Trophoblast cell (in vitro differentiated cells and primary cell): ENCODE results near the gene CTNNA1.

Experiments
- DNase-seq, 2 donors: peaks; one replicate each; pipeline ENCODE4 v3.0.0-alpha.2; 2016
- H2AFZ ChIP-seq: 2 replicates; pipeline ENCODE4 v1.6.1; 2013; ENCODE audit warnings: low read length, moderate library complexity, mild to moderate bottlenecking; ENCODE audit not compliant: insufficient read depth, poor library complexity
- H2AK5ac ChIP-seq: 2 replicates; pipeline ENCODE4 v1.6.1; 2013; ENCODE audit warnings: mild to moderate bottlenecking, low read length
- H2BK120ac ChIP-seq: 2 replicates; pipeline ENCODE4 v1.6.1; 2013; ENCODE audit warnings: low read length, mild to moderate bottlenecking, moderate library complexity; ENCODE audit not compliant: insufficient read depth, poor library complexity
- H2BK12ac ChIP-seq: 2 replicates; pipeline ENCODE4 v1.6.1; 2013; ENCODE audit warnings: mild to moderate bottlenecking, low read length, moderate library complexity
- H2BK5ac ChIP-seq: 2 replicates; pipeline ENCODE4 v1.6.1; 2013; ENCODE audit warnings: low read length, low read depth, moderate library complexity, mild to moderate bottlenecking; ENCODE audit not compliant: poor library complexity
- H3K14ac ChIP-seq: 2 replicates; pipeline ENCODE4 v1.6.1; 2013; ENCODE audit warnings: mild to moderate bottlenecking, low read length
- H3K18ac ChIP-seq: 2 replicates; pipeline ENCODE4 v1.6.1; 2013; ENCODE audit warnings: mild to moderate bottlenecking, low read length
- H3K23ac ChIP-seq: 2 replicates; pipeline ENCODE4 v1.6.1; 2013; ENCODE audit warnings: low read length
- H3K27ac ChIP-seq: 2 replicates; pipeline ENCODE4 v1.5.1; 2013; ENCODE audit warnings: low read depth, mild to moderate bottlenecking, inconsistent platforms, low read length, moderate library complexity
- H3K27me3 ChIP-seq: 2 replicates; pipeline ENCODE4 v1.6.1; 2013; ENCODE audit warnings: inconsistent platforms, mild to moderate bottlenecking, low read length, moderate library complexity; ENCODE audit not compliant: insufficient read depth
- H3K36me3 ChIP-seq, 2 experiments: 1 replicate in 1 of 2; 2 replicates in 1 of 2; pipeline ENCODE4 v1.6.1; 2013; ENCODE audit warnings: low read length in 2 of 2, mild to moderate bottlenecking in 2 of 2, moderate library complexity in 1 of 2; ENCODE audit not compliant: insufficient read depth in 2 of 2, control insufficient read depth in 1 of 2
- H3K4ac ChIP-seq: 2 replicates; pipeline ENCODE4 v1.6.1; 2013; ENCODE audit warnings: low read depth, mild to moderate bottlenecking, low read length, moderate library complexity
- H3K4me1 ChIP-seq, 2 experiments: 1 replicate in 1 of 2; 2 replicates in 1 of 2; pipeline ENCODE4 v1.6.1; 2013; ENCODE audit warnings: low read length in 2 of 2, mild to moderate bottlenecking in 2 of 2, moderate library complexity in 1 of 2; ENCODE audit not compliant: insufficient read depth in 2 of 2, control insufficient read depth in 1 of 2
- H3K4me2 ChIP-seq: 2 replicates; pipeline ENCODE4 v1.6.1; 2013; ENCODE audit warnings: inconsistent platforms, mild to moderate bottlenecking, low read length, moderate library complexity
- H3K4me3 ChIP-seq: 2 replicates; pipeline ENCODE4 v1.5.1; 2013; ENCODE audit warnings: mild to moderate bottlenecking, low read depth, low read length, inconsistent platforms
- H3K79me1 ChIP-seq: one replicate; pipeline ENCODE4 v1.6.1; 2013; ENCODE audit warnings: low read length
- H3K79me2 ChIP-seq: 2 replicates; pipeline ENCODE4 v1.6.1; 2013; ENCODE audit warnings: low read length, mild to moderate bottlenecking; ENCODE audit not compliant: control insufficient read depth, insufficient read depth, poor library complexity
- H3K9ac ChIP-seq: 2 replicates; pipeline ENCODE4 v1.6.1; 2013; ENCODE audit warnings: mild to moderate bottlenecking, low read length
- H3K9me3 ChIP-seq: 2 replicates; pipeline ENCODE4 v1.6.1; 2013; ENCODE audit warnings: low read depth, mild to moderate bottlenecking, control low read depth, inconsistent platforms, low read length; ENCODE audit not compliant: insufficient read depth
- H4K12ac ChIP-seq: 2 replicates; pipeline ENCODE4 v1.6.1; 2013; ENCODE audit warnings: low read depth, mild to moderate bottlenecking, low read length, moderate library complexity
- H4K8ac ChIP-seq: 2 replicates; pipeline ENCODE4 v1.6.1; 2013; ENCODE audit warnings: low read depth, mild to moderate bottlenecking, low read length, moderate library complexity
- H4K91ac ChIP-seq: one replicate; pipeline ENCODE4 v1.6.1; 2013; ENCODE audit warnings: low read depth, mild to moderate bottlenecking, low read length, moderate library complexity
- WGBS: extraction: QIAGEN DNeasy Blood & Tissue Kit; methylation state at CpG from one replicate; pipeline ENCODE4 v1.1.7; 2013; ENCODE audit warnings: missing lambda C conversion rate; ENCODE audit not compliant: insufficient read length, insufficient coverage; ENCODE audit errors: extremely low coverage; 5-methylcytosine and 5-hydroxymethylcytosine counted together

The CTNNA1 gene

DNA sequence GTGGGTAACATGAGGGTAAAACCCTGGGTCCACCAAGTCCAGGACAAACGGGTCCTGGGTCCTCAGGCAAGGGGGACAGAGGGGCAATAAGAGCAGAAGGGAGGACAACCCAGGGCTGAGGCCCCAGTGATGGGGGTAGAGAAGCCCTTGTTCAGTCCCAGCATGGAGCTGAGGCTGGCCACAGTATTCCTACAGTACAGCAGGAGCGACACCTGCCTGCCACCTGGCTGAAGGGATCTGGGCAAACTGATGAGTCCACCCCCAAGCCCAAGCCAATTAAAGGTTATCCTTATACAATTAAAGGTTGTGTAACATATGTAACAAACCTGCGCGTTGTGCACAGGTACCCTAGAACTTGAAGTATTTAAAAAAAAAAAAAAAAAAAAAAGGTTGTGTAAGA lies 219.6 kb downstream of the CTNNA1 start:
- H3K36me3 ChIP-seq = no peaks in the 10 kb centered on the region
- H3K9ac ChIP-seq = no peak overlapping the region
- no peak overlapping the region for H3K4me2 ChIP-seq
- WGBS = no CpG with 5 or more reads among the region's 4 CpGs
- no peak overlapping the region for H2BK5ac ChIP-seq
- H4K12ac ChIP-seq = no peak overlapping the region
- H3K23ac ChIP-seq = no peak overlapping the region
- no peak overlapping the region for H3K27ac ChIP-seq
- no peaks in the 10 kb centered on the region for H3K27me3 ChIP-seq
- H2AFZ ChIP-seq = no peak overlapping the region
- no peak overlapping the region for H4K8ac ChIP-seq
- H3K18ac ChIP-seq = no peak overlapping the region
- no peak overlapping the region for H3K4ac ChIP-seq
- H3K9me3 ChIP-seq = peaks cover 2% of the 10 kb centered on the region
- H3K79me1 ChIP-seq = peaks cover 2% of the 10 kb centered on the region
- H2BK120ac ChIP-seq = no peak overlapping the region
- no peaks in the 10 kb centered on the region for H3K79me2 ChIP-seq
- H3K4me3 ChIP-seq = no peak overlapping the region
- H3K4me1 ChIP-seq = peaks cover 0 to 4% of the 10 kb centered on the region in 2 experiments
- no peak for DNase-seq
- H2AK5ac ChIP-seq = no peak overlapping the region
- H4K91ac ChIP-seq = no peak overlapping the region
- H2BK12ac ChIP-seq = no peak overlapping the region
- no peak overlapping the region for H3K14ac ChIP-seq

DNA sequence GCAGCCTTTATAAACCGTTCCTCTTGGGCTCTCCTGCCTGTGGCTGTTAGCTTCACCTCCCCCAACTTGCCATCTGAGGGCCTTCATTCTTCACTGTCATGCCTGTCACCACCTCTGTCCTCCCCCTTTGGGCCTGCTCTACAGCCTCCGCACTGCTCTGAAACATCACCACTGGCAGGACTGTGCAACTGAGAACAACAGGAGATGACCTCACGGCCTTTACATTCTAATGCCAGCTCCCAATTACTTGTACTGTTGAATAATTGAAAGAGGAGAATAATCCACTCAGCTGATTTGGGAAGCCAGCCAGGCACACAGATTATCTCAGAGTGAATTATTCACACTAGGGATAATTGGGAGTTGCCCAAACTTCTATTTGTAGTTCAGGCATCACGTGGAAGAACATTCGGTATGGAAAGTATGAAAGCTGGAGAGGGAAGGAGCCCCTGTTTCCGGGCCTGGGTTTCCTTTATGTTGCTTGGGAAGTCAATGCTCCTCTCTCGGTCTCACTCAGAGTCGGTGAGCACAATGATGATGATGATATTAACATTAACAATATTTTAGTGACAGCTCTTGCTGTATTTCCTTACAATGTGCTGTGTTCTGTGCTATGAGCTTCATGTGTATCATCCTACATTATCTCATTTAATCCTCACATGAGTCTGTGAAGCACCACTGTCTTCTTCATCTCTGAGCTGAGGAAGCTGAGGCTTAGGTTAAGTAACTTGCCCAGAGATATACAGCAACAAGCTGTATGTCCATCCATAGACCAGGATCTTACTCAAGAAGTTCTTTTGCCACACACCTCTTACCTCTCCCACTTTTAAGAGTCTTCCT lies 221.2 kb downstream of the CTNNA1 start:
- no peak overlapping the region for H2AK5ac ChIP-seq
- peaks cover 2% of the 10 kb centered on the region for H3K9me3 ChIP-seq
- H3K14ac ChIP-seq = no peak overlapping the region
- H3K79me2 ChIP-seq = no peaks in the 10 kb centered on the region
- H4K12ac ChIP-seq = no peak overlapping the region
- no peaks in the 10 kb centered on the region for H3K27me3 ChIP-seq
- no peak for DNase-seq
- H2BK5ac ChIP-seq = no peak overlapping the region
- no peak overlapping the region for H4K8ac ChIP-seq
- no peak overlapping the region for H3K4ac ChIP-seq
- H3K4me1 ChIP-seq = peaks cover 0 to 2% of the 10 kb centered on the region in 2 experiments
- H2AFZ ChIP-seq = no peak overlapping the region
- no CpG with 5 or more reads among the region's 8 CpGs for WGBS
- no peak overlapping the region for H3K18ac ChIP-seq
- H2BK120ac ChIP-seq = no peak overlapping the region
- no peak overlapping the region for H3K4me2 ChIP-seq
- peaks cover 2% of the 10 kb centered on the region for H3K79me1 ChIP-seq
- no peak overlapping the region for H3K27ac ChIP-seq
- no peak overlapping the region for H3K4me3 ChIP-seq
- H4K91ac ChIP-seq = no peak overlapping the region
- H2BK12ac ChIP-seq = no peak overlapping the region
- H3K23ac ChIP-seq = no peak overlapping the region
- no peak overlapping the region for H3K9ac ChIP-seq
- no peaks in the 10 kb centered on the region for H3K36me3 ChIP-seq

DNA sequence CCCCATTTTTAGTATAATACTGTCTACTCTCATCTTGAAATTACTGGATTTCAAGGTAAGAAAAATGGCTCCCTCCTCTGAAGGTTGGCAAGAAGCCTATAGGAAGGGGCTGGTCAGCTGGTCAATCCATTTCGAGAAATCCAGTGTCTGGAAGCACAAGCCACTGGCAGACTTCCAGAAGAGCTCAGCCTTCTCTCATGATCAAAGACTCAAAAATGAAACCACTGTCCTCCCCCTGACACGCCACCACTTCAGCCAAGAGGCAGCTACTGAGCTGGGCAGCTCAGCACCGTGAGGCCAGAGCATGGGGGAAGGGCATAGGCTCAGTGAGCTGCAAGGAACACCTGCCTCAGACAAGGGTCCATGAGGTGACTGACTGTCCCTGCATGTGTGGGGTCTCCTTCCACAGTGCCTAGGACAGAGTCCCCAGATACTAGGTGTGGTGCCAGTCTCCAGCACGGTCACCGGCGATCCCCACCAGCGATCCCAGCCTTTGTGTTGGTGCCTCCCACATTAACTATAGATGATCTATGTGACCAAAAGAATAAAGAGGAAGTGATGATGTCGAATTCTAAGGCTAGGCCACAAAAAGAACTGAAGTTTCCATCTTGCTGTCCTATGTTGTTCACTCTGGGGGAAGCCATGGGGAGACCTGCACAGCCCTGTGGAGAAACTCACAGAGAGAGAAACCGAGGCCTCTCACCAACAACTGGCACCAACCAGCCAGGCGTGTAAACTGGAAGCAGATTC lies 222.0 kb downstream of the CTNNA1 start:
- no peak overlapping the region for H4K12ac ChIP-seq
- no peak overlapping the region for H3K27ac ChIP-seq
- peak overlapping the region; percentile 51 for H3K23ac ChIP-seq
- no peak overlapping the region for H4K8ac ChIP-seq
- H3K4me1 ChIP-seq = peaks cover 0 to 2% of the 10 kb centered on the region in 2 experiments
- no peaks in the 10 kb centered on the region for H3K27me3 ChIP-seq
- no peak overlapping the region for H2AK5ac ChIP-seq
- no peak overlapping the region for H3K14ac ChIP-seq
- no peak overlapping the region for H2BK120ac ChIP-seq
- H3K79me1 ChIP-seq = peaks cover 2% of the 10 kb centered on the region
- no peak overlapping the region for H3K9ac ChIP-seq
- H2AFZ ChIP-seq = no peak overlapping the region
- no peaks in the 10 kb centered on the region for H3K36me3 ChIP-seq
- peaks cover 2% of the 10 kb centered on the region for H3K9me3 ChIP-seq
- DNase-seq = no peak
- H4K91ac ChIP-seq = no peak overlapping the region
- H3K4me2 ChIP-seq = no peak overlapping the region
- no peak overlapping the region for H3K4ac ChIP-seq
- no peak overlapping the region for H2BK5ac ChIP-seq
- no peak overlapping the region for H2BK12ac ChIP-seq
- no peak overlapping the region for H3K18ac ChIP-seq
- no CpG with 5 or more reads among the region's 10 CpGs for WGBS
- no peaks in the 10 kb centered on the region for H3K79me2 ChIP-seq
- peak overlapping the region; percentile 55 for H3K4me3 ChIP-seq

- Histone ChIP-seq H3K4me2 (no peak overlapping the region), H4K8ac (no peak overlapping the region), H2AK5ac (no peak overlapping the region), H3K27ac (no peak overlapping the region), H3K18ac (no peak overlapping the region), H3K9me3 (no peaks in the 10 kb centered on the region), H3K4ac (no peak overlapping the region), H2AFZ (no peak overlapping the region), H4K91ac (no peak overlapping the region), H3K4me3 (no peak overlapping the region), H2BK5ac (no peak overlapping the region), H3K9ac (no peak overlapping the region), H3K4me1 (peaks cover 0 to 2% of the 10 kb centered on the region in 2 experiments), H2BK120ac (no peak overlapping the region), H3K14ac (no peak overlapping the region), H3K79me2 (no peaks in the 10 kb centered on the region), H3K27me3 (no peaks in the 10 kb centered on the region), H4K12ac (no peak overlapping the region), H3K79me1 (peaks cover 2% of the 10 kb centered on the region), H2BK12ac (no peak overlapping the region), H3K36me3 (no peaks in the 10 kb centered on the region), H3K23ac (no peak overlapping the region)
- no peak for DNase-seq
- no CpG with 5 or more reads among the region's 1 CpG for WGBS
Observed at GRCh38 chr5:138978080-138978479, 224.9 kb downstream of the CTNNA1 start.
